Measurements from ENCODE around the gene LZTS3.
"Not testable (repeated sequence)": the region's sequence is repeated elsewhere in the genome, so short reads cannot be mapped to it uniquely, and the experiment has no call there.

Gene LZTS3

DNA sequence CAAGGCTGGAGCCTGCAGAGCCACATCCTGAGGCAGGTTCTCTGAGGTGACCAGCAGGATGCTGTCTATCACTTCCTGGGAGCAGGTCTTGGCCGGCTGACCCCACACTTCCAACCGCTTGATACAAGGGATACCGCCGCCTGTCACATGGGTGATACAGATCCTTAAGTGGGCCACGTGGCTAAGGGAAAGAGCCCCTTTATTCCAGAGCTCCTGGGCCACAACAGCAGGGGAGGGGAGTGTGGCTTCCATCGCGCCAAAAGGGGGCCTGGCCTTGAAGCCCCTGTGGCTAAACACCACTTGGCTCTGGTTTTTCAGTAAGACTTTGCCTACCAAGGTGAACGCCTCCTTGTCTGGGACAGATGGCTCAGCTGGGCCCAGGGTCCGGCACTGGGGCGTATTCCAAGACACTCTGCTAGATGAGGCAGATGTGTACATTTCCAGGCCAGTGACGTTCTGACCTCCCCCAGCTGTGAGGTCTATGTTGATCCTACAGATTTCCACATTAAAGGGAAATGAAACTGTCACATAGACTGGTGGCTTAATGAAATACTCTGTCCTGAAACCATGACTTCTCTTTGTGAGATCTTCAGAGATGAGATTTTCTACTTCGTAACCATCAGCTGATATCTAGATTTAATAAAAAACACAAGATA lies 51.3 kb downstream of the LZTS3 start:
- no peaks in the 10 kb centered on the region for H3K4me1 ChIP-seq (ENCODE audit: insufficient read depth, low read length)
- H3K9ac ChIP-seq (ENCODE audit: low read depth, low read length) = no peak overlapping the region
- ATAC-seq (ENCODE audit: insufficient read depth, low read depth) (no peak), DNase-seq (no peak)
- no peak for TF ChIP-seq EZH2 (IDR thresholded peaks at IDR 0.05; ENCODE audit: borderline replicate concordance, low read depth, low read length, severe bottlenecking)
- TF ChIP-seq, protein P1, sequence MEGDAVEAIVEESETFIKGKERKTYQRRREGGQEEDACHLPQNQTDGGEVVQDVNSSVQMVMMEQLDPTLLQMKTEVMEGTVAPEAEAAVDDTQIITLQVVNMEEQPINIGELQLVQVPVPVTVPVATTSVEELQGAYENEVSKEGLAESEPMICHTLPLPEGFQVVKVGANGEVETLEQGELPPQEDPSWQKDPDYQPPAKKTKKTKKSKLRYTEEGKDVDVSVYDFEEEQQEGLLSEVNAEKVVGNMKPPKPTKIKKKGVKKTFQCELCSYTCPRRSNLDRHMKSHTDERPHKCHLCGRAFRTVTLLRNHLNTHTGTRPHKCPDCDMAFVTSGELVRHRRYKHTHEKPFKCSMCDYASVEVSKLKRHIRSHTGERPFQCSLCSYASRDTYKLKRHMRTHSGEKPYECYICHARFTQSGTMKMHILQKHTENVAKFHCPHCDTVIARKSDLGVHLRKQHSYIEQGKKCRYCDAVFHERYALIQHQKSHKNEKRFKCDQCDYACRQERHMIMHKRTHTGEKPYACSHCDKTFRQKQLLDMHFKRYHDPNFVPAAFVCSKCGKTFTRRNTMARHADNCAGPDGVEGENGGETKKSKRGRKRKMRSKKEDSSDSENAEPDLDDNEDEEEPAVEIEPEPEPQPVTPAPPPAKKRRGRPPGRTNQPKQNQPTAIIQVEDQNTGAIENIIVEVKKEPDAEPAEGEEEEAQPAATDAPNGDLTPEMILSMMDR (IDR thresholded peaks at IDR 0.05; ENCODE audit: borderline replicate concordance, extremely low read depth, low read length, poor library complexity, severe bottlenecking) = no peak
- no peak overlapping the region for H2AFZ ChIP-seq (ENCODE audit: low read depth, low read length)
- peaks cover 36% of the 10 kb centered on the region for H3K36me3 ChIP-seq (ENCODE audit: insufficient read depth, low read length)
- H3K9me3 ChIP-seq (ENCODE audit: insufficient read depth, low read length, severe bottlenecking) = peaks cover 19% of the 10 kb centered on the region
- no peak overlapping the region for H3K4me3 ChIP-seq (ENCODE audit: low read depth in 1 of 2, low read length in 2 of 2)
- no peak overlapping the region for H3K27ac ChIP-seq (ENCODE audit: low read length)
- H3K4me2 ChIP-seq (ENCODE audit: insufficient read depth, low read length) = no peak overlapping the region
- no peaks in the 10 kb centered on the region for H3K79me2 ChIP-seq (ENCODE audit: insufficient read depth, low read length)
- H3K27me3 ChIP-seq (ENCODE audit: insufficient read depth, low read length, poor library complexity) = no peaks in the 10 kb centered on the region
- no peaks in the 10 kb centered on the region for H4K20me1 ChIP-seq (ENCODE audit: insufficient read depth, low read length)

- ATAC-seq (ENCODE audit: insufficient read depth, low read depth) (peak; percentile 27; the same call in 1 of the 3 replicates), DNase-seq (no peak)
- Histone ChIP-seq H3K36me3 (ENCODE audit: insufficient read depth, low read length) (peaks cover 36% of the 10 kb centered on the region), H3K4me3 (ENCODE audit: low read depth in 1 of 2, low read length in 2 of 2) (no peak overlapping the region), H3K9me3 (ENCODE audit: insufficient read depth, low read length, severe bottlenecking) (peaks cover 13% of the 10 kb centered on the region), H2AFZ (ENCODE audit: low read depth, low read length) (no peak overlapping the region), H3K27ac (ENCODE audit: low read length) (no peak overlapping the region), H3K4me2 (ENCODE audit: insufficient read depth, low read length) (no peak overlapping the region), H3K4me1 (ENCODE audit: insufficient read depth, low read length) (no peaks in the 10 kb centered on the region), H3K27me3 (ENCODE audit: insufficient read depth, low read length, poor library complexity) (no peaks in the 10 kb centered on the region), H3K9ac (ENCODE audit: low read depth, low read length) (no peak overlapping the region), H4K20me1 (ENCODE audit: insufficient read depth, low read length) (no peaks in the 10 kb centered on the region), H3K79me2 (ENCODE audit: insufficient read depth, low read length) (no peaks in the 10 kb centered on the region)
- TF ChIP-seq, protein P1 (IDR thresholded peaks at IDR 0.05; ENCODE audit: borderline replicate concordance, extremely low read depth, low read length, poor library complexity, severe bottlenecking) = no peak
- no peak for TF ChIP-seq EZH2 (IDR thresholded peaks at IDR 0.05; ENCODE audit: borderline replicate concordance, low read depth, low read length, severe bottlenecking)
These were observed 52.0 kb downstream of the LZTS3 start for GRCh38 chr20:3121271-3121911.

GRCh38 chr20:3119044-3119443 lies 54.3 kb downstream of the LZTS3 start:
- H3K27ac ChIP-seq (ENCODE audit: low read length) = no peak overlapping the region

GRCh38 chr20:3117839-3118379 lies 55.4 kb downstream of the LZTS3 start:
- not testable (repeated sequence) for H3K4me1 ChIP-seq (ENCODE audit: insufficient read depth, low read length); H3K9ac ChIP-seq (ENCODE audit: low read depth, low read length); H3K79me2 ChIP-seq (ENCODE audit: insufficient read depth, low read length); ATAC-seq (ENCODE audit: insufficient read depth, low read depth); H3K27me3 ChIP-seq (ENCODE audit: insufficient read depth, low read length, poor library complexity); DNase-seq; H3K9me3 ChIP-seq (ENCODE audit: insufficient read depth, low read length, severe bottlenecking); H3K4me3 ChIP-seq (ENCODE audit: low read depth in 1 of 2, low read length in 2 of 2); H3K27ac ChIP-seq (ENCODE audit: low read length); H3K4me2 ChIP-seq (ENCODE audit: insufficient read depth, low read length); H2AFZ ChIP-seq (ENCODE audit: low read depth, low read length); H4K20me1 ChIP-seq (ENCODE audit: insufficient read depth, low read length)
- H3K36me3 ChIP-seq (ENCODE audit: insufficient read depth, low read length) = peaks cover 37% of the 10 kb centered on the region

More at GRCh38 chr20:3119044-3119443, 54.3 kb downstream of the LZTS3 start:
- Histone ChIP-seq H3K9ac (ENCODE audit: low read depth, low read length) (no peak overlapping the region), H4K20me1 (ENCODE audit: insufficient read depth, low read length) (peaks cover 4% of the 10 kb centered on the region; the same call in 1 of the 2 replicates), H3K4me1 (ENCODE audit: insufficient read depth, low read length) (no peaks in the 10 kb centered on the region), H3K36me3 (ENCODE audit: insufficient read depth, low read length) (peaks cover 44% of the 10 kb centered on the region), H3K79me2 (ENCODE audit: insufficient read depth, low read length) (no peaks in the 10 kb centered on the region), H3K27me3 (ENCODE audit: insufficient read depth, low read length, poor library complexity) (no peaks in the 10 kb centered on the region), H3K4me2 (ENCODE audit: insufficient read depth, low read length) (no peak overlapping the region), H3K9me3 (ENCODE audit: insufficient read depth, low read length, severe bottlenecking) (peaks cover 6% of the 10 kb centered on the region), H3K4me3 (ENCODE audit: low read depth in 1 of 2, low read length in 2 of 2) (no peak overlapping the region), H2AFZ (ENCODE audit: low read depth, low read length) (no peak overlapping the region)
- DNase-seq = no peak
- TF ChIP-seq EZH2 (IDR thresholded peaks at IDR 0.05; ENCODE audit: borderline replicate concordance, low read depth, low read length, severe bottlenecking) = no peak
- TF ChIP-seq, protein P1 (IDR thresholded peaks at IDR 0.05; ENCODE audit: borderline replicate concordance, extremely low read depth, low read length, poor library complexity, severe bottlenecking) = no peak
- no peak for ATAC-seq (ENCODE audit: insufficient read depth, low read depth)
